HepG2 (cell line): ENCODE results near the gene TACC3. TPM values are rescaled to one million over a fixed set of nuclear protein-coding genes. Genes with fewer than 3 reads are reported as not detected.

Source experiments
- AFF4 ChIP-seq: sonication (generic); formaldehyde crosslinking; IDR thresholded peaks from 2 replicates; pipeline ENCODE4 v1.4.0; 2020; ENCODE audit warnings: missing genetic modification reagents
- ARNTL ChIP-seq: sonication (generic); formaldehyde crosslinking; IDR thresholded peaks from 2 replicates; pipeline ENCODE4 v1.4.0; 2020; ENCODE audit warnings: mild to moderate bottlenecking, missing genetic modification reagents
- CSRNP1 ChIP-seq: sonication (generic); formaldehyde crosslinking; IDR thresholded peaks from 2 replicates; pipeline ENCODE4 v1.8.1; 2023; ENCODE audit warnings: mild to moderate bottlenecking, missing genetic modification reagents
- FOSL1 ChIP-seq: sonication (generic); formaldehyde crosslinking; IDR thresholded peaks from 2 replicates; pipeline ENCODE4 v1.9.0; 2021; ENCODE audit warnings: missing genetic modification reagents, borderline replicate concordance
- HNF1B ChIP-seq: sonication (generic); formaldehyde crosslinking; IDR thresholded peaks from 2 replicates; pipeline ENCODE4 v1.5.1; 2020; ENCODE audit warnings: mild to moderate bottlenecking, moderate library complexity, missing genetic modification reagents
- HNRNPLL ChIP-seq: fragments of 200-400 bp; formaldehyde crosslinking; IDR thresholded peaks from 2 replicates; pipeline ENCODE4 v1.6.1; 2017; ENCODE audit warnings: mild to moderate bottlenecking, low read depth, low read length; ENCODE audit not compliant: poor library complexity, severe bottlenecking
- IKZF5 ChIP-seq: IDR thresholded peaks from 2 replicates; pipeline ENCODE4 v1.6.1; 2018; ENCODE audit warnings: missing genetic modification reagents, mild to moderate bottlenecking, missing compliant biosample characterization
- MBNL3 ChIP-seq: fragments of 250-450 bp; sonication (Bioruptor Pico); conservative IDR thresholded peaks from 2 replicates; pipeline ENCODE4 v1.8.0; 2022; ENCODE audit warnings: mild to moderate bottlenecking, inconsistent platforms
- MNT ChIP-seq: fragments of 450-650 bp; IDR thresholded peaks from 2 replicates; pipeline ENCODE4 v1.6.1; 2016
- MYC ChIP-seq: sonication (generic); formaldehyde crosslinking; IDR thresholded peaks from 2 replicates; pipeline ENCODE4 v1.9.0; 2021; ENCODE audit warnings: missing genetic modification reagents, borderline replicate concordance
- SIX1 ChIP-seq: sonication (generic); formaldehyde crosslinking; IDR thresholded peaks from 2 replicates; pipeline ENCODE4 v1.4.0; 2020; ENCODE audit warnings: missing genetic modification reagents, borderline replicate concordance
- SP4 ChIP-seq: sonication (generic); formaldehyde crosslinking; IDR thresholded peaks from 2 replicates; pipeline ENCODE4 v1.8.1; 2023; ENCODE audit warnings: mild to moderate bottlenecking, missing genetic modification reagents
- SRY ChIP-seq: sonication (generic); formaldehyde crosslinking; IDR thresholded peaks from 2 replicates; pipeline ENCODE4 v1.8.0; 2022; ENCODE audit warnings: mild to moderate bottlenecking, missing genetic modification reagents
- TEAD3 ChIP-seq: optimal IDR thresholded peaks from 2 replicates; pipeline ENCODE3; 2016; ENCODE audit warnings: borderline replicate concordance
- ZKSCAN8 ChIP-seq: IDR thresholded peaks from 2 replicates; pipeline ENCODE4 v1.6.1; 2016; ENCODE audit warnings: borderline replicate concordance, missing genetic modification reagents, missing compliant biosample characterization
- ZNF296 ChIP-seq: sonication (generic); formaldehyde crosslinking; conservative IDR thresholded peaks from 2 replicates; pipeline ENCODE4 v1.5.0; 2020; ENCODE audit warnings: mild to moderate bottlenecking, missing genetic modification reagents
- ZNF432 ChIP-seq: sonication (generic); formaldehyde crosslinking; IDR thresholded peaks from 2 replicates; pipeline ENCODE4 v1.5.0; 2020; ENCODE audit warnings: missing genetic modification reagents, mild to moderate bottlenecking, borderline replicate concordance
- ZNF572 ChIP-seq: sonication (generic); formaldehyde crosslinking; IDR thresholded peaks from 2 replicates; pipeline ENCODE4 v1.5.1; 2020; ENCODE audit warnings: mild to moderate bottlenecking, missing genetic modification reagents
- ZNF891 ChIP-seq: sonication (generic); formaldehyde crosslinking; IDR thresholded peaks from 2 replicates; pipeline ENCODE4 v1.5.0; 2020; ENCODE audit warnings: mild to moderate bottlenecking, missing genetic modification reagents
- polyA plus RNA-seq, 8 experiments: library from polyadenylated mRNA; depleted of rRNA in 3 of 8; stranded (reverse) in 7 of 8; unstranded in 1 of 8; fragments of >200 nt; fragmentation: Illumina TruSeq in 4 of 8; extraction: Trizol in 4 of 8; gene quantifications; 2 replicates each; pipeline versions ENCODE4 v1.2.1 to v1.2.3, GENCODE V29; 2011 to 2016; ENCODE audit warnings: low read depth in 4 of 8, missing spikeins in 1 of 8, mixed read lengths in 1 of 8; ENCODE audit not compliant: insufficient read depth in 1 of 8
- total RNA-seq, 5 experiments: library from RNA; depleted of rRNA; stranded (reverse); fragments of >200 nt; fragmentation: Illumina TruSeq; extraction: Trizol; gene quantifications; 2 replicates each; pipeline ENCODE4 v1.2.3, GENCODE V29; 2016; ENCODE audit warnings: low read depth in 1 of 5

Gene TACC3
- total and polyA plus RNA-seq, 2 of the 13 experiments (the other 11 are each of a cell fraction or from before 2014, with no cell fraction given), result 20.3 to 21.2 TPM

- TF ChIP-seq CSRNP1 (no peak), MNT (peak; percentile 44), HNF1B (CRISPR knock-in tag) (no peak), SP4 (CRISPR knock-in tag) (no peak), IKZF5 (CRISPR knock-in tag) (no peak), ARNTL (CRISPR knock-in tag) (0 out of 2 replicates have a peak, but pooled peaks have one; percentile 21), ZNF572 (CRISPR knock-in tag) (no peak; the same call in 1 of the 2 replicates), ZNF432 (CRISPR knock-in tag) (no peak), TEAD3 (peak; percentile 20), ZKSCAN8 (CRISPR knock-in tag) (no peak), ZNF891 (CRISPR knock-in tag) (no peak), AFF4 (CRISPR knock-in tag) (no peak), MYC (0 out of 2 replicates have a peak, but pooled peaks have one; percentile 32), MBNL3 (CRISPR knock-in tag) (no peak), ZNF296 (CRISPR knock-in tag) (no peak), FOSL1 (CRISPR knock-in tag) (no peak), SIX1 (CRISPR knock-in tag) (no peak), SRY (no peak), HNRNPLL (peak; percentile 7)
Measured at GRCh38 chr4:1784395-1784788, 63.1 kb downstream of the TACC3 start (continued).
